ENCODE results near the gene MICAL3. TPM values are rescaled to one million over a fixed set of nuclear protein-coding genes. Genes with fewer than 3 reads are reported as not detected.

MICAL3 gene
- total and polyA plus RNA-seq, 9 of the 15 experiments (the other 6 are each of a cell fraction or from before 2014, with no cell fraction given), result 0.53 to 32.1 (median 12.3) TPM

GRCh38 chr22:18031695-18032454 lies 7.5 kb upstream of the MICAL3 start:
- ATAC-seq (no peak), FAIRE-seq (no peak)
- no peak for TF ChIP-seq ZFP91 (CRISPR knock-in tag; IDR thresholded peaks at IDR 0.05)
- no peak for TF ChIP-seq RBM34 (IDR thresholded peaks at IDR 0.05; ENCODE audit: borderline replicate concordance, insufficient read depth, low read length)
- TF ChIP-seq, protein P1, sequence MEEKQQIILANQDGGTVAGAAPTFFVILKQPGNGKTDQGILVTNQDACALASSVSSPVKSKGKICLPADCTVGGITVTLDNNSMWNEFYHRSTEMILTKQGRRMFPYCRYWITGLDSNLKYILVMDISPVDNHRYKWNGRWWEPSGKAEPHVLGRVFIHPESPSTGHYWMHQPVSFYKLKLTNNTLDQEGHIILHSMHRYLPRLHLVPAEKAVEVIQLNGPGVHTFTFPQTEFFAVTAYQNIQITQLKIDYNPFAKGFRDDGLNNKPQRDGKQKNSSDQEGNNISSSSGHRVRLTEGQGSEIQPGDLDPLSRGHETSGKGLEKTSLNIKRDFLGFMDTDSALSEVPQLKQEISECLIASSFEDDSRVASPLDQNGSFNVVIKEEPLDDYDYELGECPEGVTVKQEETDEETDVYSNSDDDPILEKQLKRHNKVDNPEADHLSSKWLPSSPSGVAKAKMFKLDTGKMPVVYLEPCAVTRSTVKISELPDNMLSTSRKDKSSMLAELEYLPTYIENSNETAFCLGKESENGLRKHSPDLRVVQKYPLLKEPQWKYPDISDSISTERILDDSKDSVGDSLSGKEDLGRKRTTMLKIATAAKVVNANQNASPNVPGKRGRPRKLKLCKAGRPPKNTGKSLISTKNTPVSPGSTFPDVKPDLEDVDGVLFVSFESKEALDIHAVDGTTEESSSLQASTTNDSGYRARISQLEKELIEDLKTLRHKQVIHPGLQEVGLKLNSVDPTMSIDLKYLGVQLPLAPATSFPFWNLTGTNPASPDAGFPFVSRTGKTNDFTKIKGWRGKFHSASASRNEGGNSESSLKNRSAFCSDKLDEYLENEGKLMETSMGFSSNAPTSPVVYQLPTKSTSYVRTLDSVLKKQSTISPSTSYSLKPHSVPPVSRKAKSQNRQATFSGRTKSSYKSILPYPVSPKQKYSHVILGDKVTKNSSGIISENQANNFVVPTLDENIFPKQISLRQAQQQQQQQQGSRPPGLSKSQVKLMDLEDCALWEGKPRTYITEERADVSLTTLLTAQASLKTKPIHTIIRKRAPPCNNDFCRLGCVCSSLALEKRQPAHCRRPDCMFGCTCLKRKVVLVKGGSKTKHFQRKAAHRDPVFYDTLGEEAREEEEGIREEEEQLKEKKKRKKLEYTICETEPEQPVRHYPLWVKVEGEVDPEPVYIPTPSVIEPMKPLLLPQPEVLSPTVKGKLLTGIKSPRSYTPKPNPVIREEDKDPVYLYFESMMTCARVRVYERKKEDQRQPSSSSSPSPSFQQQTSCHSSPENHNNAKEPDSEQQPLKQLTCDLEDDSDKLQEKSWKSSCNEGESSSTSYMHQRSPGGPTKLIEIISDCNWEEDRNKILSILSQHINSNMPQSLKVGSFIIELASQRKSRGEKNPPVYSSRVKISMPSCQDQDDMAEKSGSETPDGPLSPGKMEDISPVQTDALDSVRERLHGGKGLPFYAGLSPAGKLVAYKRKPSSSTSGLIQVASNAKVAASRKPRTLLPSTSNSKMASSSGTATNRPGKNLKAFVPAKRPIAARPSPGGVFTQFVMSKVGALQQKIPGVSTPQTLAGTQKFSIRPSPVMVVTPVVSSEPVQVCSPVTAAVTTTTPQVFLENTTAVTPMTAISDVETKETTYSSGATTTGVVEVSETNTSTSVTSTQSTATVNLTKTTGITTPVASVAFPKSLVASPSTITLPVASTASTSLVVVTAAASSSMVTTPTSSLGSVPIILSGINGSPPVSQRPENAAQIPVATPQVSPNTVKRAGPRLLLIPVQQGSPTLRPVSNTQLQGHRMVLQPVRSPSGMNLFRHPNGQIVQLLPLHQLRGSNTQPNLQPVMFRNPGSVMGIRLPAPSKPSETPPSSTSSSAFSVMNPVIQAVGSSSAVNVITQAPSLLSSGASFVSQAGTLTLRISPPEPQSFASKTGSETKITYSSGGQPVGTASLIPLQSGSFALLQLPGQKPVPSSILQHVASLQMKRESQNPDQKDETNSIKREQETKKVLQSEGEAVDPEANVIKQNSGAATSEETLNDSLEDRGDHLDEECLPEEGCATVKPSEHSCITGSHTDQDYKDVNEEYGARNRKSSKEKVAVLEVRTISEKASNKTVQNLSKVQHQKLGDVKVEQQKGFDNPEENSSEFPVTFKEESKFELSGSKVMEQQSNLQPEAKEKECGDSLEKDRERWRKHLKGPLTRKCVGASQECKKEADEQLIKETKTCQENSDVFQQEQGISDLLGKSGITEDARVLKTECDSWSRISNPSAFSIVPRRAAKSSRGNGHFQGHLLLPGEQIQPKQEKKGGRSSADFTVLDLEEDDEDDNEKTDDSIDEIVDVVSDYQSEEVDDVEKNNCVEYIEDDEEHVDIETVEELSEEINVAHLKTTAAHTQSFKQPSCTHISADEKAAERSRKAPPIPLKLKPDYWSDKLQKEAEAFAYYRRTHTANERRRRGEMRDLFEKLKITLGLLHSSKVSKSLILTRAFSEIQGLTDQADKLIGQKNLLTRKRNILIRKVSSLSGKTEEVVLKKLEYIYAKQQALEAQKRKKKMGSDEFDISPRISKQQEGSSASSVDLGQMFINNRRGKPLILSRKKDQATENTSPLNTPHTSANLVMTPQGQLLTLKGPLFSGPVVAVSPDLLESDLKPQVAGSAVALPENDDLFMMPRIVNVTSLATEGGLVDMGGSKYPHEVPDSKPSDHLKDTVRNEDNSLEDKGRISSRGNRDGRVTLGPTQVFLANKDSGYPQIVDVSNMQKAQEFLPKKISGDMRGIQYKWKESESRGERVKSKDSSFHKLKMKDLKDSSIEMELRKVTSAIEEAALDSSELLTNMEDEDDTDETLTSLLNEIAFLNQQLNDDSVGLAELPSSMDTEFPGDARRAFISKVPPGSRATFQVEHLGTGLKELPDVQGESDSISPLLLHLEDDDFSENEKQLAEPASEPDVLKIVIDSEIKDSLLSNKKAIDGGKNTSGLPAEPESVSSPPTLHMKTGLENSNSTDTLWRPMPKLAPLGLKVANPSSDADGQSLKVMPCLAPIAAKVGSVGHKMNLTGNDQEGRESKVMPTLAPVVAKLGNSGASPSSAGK (IDR thresholded peaks at IDR 0.05), result no peak
- no peak for TF ChIP-seq THRA (IDR thresholded peaks at IDR 0.05)
- TF ChIP-seq ZNF766 (CRISPR knock-in tag; conservative IDR thresholded peaks at IDR 0.05), result no peak
- no peak for TF ChIP-seq NFIX (CRISPR knock-in tag; IDR thresholded peaks at IDR 0.05; ENCODE audit: low read depth)

More at GRCh38 chr22:18031695-18032454, 7.5 kb upstream of the MICAL3 start:
- Histone ChIP-seq H4K20me1 (replicated peaks; ENCODE audit: control insufficient read depth, insufficient read depth, low read length) (peaks cover 4% of the 10 kb centered on the region; the same call in 1 of the 2 replicates), H3K9me3 (replicated peaks; ENCODE audit: control insufficient read depth, insufficient read depth, low read depth, low read length) (no peaks in the 10 kb centered on the region), H3K4me3 (no peak overlapping the region), H3K4me1 (replicated peaks in 1 of 2; ENCODE audit: control insufficient read depth in 2 of 2, insufficient read depth in 2 of 2, low read length in 2 of 2) (no peaks in the 10 kb centered on the region; a peak in 1 of 5 replicates), H3K9ac (ENCODE audit: insufficient read depth in 1 of 2, low read depth in 2 of 2, low read length in 2 of 2) (no peak overlapping the region), H2AFZ (ENCODE audit: low read depth, low read length) (no peak overlapping the region), H3K4me2 (ENCODE audit: insufficient read depth, low read length) (no peak overlapping the region), H3K27me3 (ENCODE audit: control insufficient read depth in 2 of 2, insufficient read depth in 2 of 2, low read length in 2 of 2) (peaks cover 42 to 53% of the 10 kb centered on the region in 2 experiments; a peak in 4 of 5 replicates), H3K79me2 (ENCODE audit: control insufficient read depth, insufficient read depth, low read length) (no peaks in the 10 kb centered on the region), H3K36me3 (ENCODE audit: control insufficient read depth, insufficient read depth, low read length) (no peaks in the 10 kb centered on the region), H3K9me1 (ENCODE audit: control insufficient read depth, insufficient read depth, low read length) (no peaks in the 10 kb centered on the region), H3K27ac (ENCODE audit: extremely low read depth, low read depth, low read length) (no peak overlapping the region)
- in situ Hi-C loops (cut with MboI) (no loop called here), intact Hi-C loops (cut with micrococcal nuclease) (no loop called here)
- POLR2A ChIA-PET, result interaction anchor here (0.6 kb wide), 1 partner anchor 32 kb away, joined by 3 read pairs; no protein-coding TSS in a partner anchor
- DNase-seq (ENCODE audit: extremely low read depth in 1 of 4, low spot score in 3 of 4), result no peak
- BruUV-seq (replicated peaks), result no TSS peak
- CTCF ChIA-PET (ENCODE audit: low intra/inter-chr PET ratio), result no interaction called here
- WGBS (ENCODE audit: insufficient coverage, low coverage, missing lambda C conversion rate), result under 1% methylated on average over 10 of the region's 10 CpGs

All from K562 (cell line).